Tibial nerve (tissue), 4 donors: ENCODE data around the gene OSER1. TPM values are rescaled to one million over a fixed set of nuclear protein-coding genes. Genes with fewer than 3 reads are reported as not detected.
"Not testable (repeated sequence)": the region's sequence is repeated elsewhere in the genome, so short reads cannot be mapped to it uniquely, and the experiment has no call there.

ENCODE experiments used
- DNase-seq, 2 donors: peaks; one replicate each; pipeline ENCODE4 v3.0.0-alpha.2; 2019; ENCODE audit warnings: low spot score in 2 of 2
- H3K27ac ChIP-seq, 4 donors: fragments of 200-600 bp; sonication (generic) in 3 of 4; one replicate each; pipeline ENCODE4 v1.5.1; 2017 to 2019; ENCODE audit warnings: mild to moderate bottlenecking in 1 of 4
- H3K27me3 ChIP-seq, 2 donors: fragments of 200-600 bp; sonication (generic) in 1 of 2; one replicate each; pipeline versions ENCODE4 v1.5.1 to v1.6.0; 2017 to 2019
- H3K36me3 ChIP-seq, 3 donors: fragments of 200-600 bp; sonication (generic); one replicate each; pipeline ENCODE4 v1.5.1; 2018 to 2019
- H3K4me1 ChIP-seq, 4 donors: fragments of 200-600 bp; sonication (generic) in 3 of 4; one replicate each; pipeline ENCODE4 v1.5.1; 2017 to 2019
- H3K4me3 ChIP-seq, 4 donors: fragments of 200-600 bp; sonication (generic) in 3 of 4; one replicate each; pipeline ENCODE4 v1.5.1; 2017 to 2019; ENCODE audit warnings: mild to moderate bottlenecking in 1 of 4, moderate library complexity in 1 of 4
- H3K9me3 ChIP-seq, 4 donors: fragments of 200-600 bp; sonication (generic) in 3 of 4; one replicate each; pipeline ENCODE4 v1.5.1; 2017 to 2019
- EP300 ChIP-seq, 2 donors: sonication (generic); formaldehyde crosslinking; IDR thresholded peaks; one replicate each; pipeline ENCODE4 v1.6.1; 2017; ENCODE audit warnings: antibody characterized with exemption in 2 of 2, mild to moderate bottlenecking in 1 of 2
- POLR2A ChIP-seq, 2 donors: fragments of 450-650 bp; IDR thresholded peaks; one replicate each; pipeline ENCODE4 v1.6.1; 2017; ENCODE audit warnings: antibody characterized with exemption in 2 of 2, mild to moderate bottlenecking in 2 of 2, moderate library complexity in 2 of 2
- WGBS, 2 donors: methylation state at CpG; one replicate each; pipeline ENCODE4 v1.1.5; 2018; 5-methylcytosine and 5-hydroxymethylcytosine counted together
- total RNA-seq, 4 donors: library from RNA; depleted of rRNA; stranded (reverse); fragments of >200 nt; gene quantifications; one replicate each; pipeline ENCODE4 v1.1.0, GENCODE V29; 2016
- TF ChIP-seq, protein P1 (sequence below), 5 experiments: fragments of 200-600 bp in 3 of 5; fragments of 450-650 bp in 2 of 5; sonication (generic) in 3 of 5; IDR thresholded peaks; one replicate each; pipeline ENCODE4 v1.5.1; 2016 to 2019; ENCODE audit warnings: antibody characterized with exemption in 5 of 5, mild to moderate bottlenecking in 3 of 5, moderate library complexity in 2 of 5

Gene OSER1
- total RNA-seq, 4 donors from 2014 or later, result 31.2 to 47.9 (median 35.3) TPM

DNA sequence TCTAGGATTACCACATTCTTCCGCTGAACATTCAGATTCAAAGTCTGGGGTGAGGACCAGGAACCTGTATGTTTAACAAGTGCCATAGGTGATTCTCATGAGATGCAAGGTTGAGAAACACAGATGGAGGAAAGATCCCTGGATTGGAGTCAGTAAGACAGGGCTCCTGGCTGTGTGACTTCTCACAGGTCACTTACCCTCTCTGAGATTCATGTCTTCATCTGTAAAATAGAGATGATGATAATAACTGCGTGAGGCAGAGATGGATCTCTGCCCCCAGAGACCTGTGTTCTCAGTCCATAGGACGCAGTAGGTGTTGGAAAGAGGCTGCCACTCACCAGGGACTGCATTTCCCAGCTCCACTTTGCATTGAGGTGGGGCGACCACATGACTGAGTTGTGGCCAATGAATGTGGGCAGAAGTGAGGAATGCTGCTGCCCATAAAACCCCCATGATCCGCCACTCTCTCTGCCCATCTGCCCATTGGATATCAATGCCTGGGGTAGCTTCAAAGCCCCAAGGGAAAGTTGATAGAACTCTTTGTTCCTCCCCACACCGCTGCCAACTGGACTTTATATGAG, 23.0 kb upstream of the OSER1 start:
- Histone ChIP-seq H3K27ac (no peak overlapping the region), H3K4me1 (no peaks in the 10 kb centered on the region), H3K36me3 (no peaks in the 10 kb centered on the region), H3K4me3 (no peak overlapping the region), H3K27me3 (no peaks in the 10 kb centered on the region), H3K9me3 (no peaks in the 10 kb centered on the region)
- no peak for DNase-seq
- WGBS, 2 donors, result 84 to 85% methylated on average over 6 of the region's 6 CpGs
- TF ChIP-seq, protein P1, sequence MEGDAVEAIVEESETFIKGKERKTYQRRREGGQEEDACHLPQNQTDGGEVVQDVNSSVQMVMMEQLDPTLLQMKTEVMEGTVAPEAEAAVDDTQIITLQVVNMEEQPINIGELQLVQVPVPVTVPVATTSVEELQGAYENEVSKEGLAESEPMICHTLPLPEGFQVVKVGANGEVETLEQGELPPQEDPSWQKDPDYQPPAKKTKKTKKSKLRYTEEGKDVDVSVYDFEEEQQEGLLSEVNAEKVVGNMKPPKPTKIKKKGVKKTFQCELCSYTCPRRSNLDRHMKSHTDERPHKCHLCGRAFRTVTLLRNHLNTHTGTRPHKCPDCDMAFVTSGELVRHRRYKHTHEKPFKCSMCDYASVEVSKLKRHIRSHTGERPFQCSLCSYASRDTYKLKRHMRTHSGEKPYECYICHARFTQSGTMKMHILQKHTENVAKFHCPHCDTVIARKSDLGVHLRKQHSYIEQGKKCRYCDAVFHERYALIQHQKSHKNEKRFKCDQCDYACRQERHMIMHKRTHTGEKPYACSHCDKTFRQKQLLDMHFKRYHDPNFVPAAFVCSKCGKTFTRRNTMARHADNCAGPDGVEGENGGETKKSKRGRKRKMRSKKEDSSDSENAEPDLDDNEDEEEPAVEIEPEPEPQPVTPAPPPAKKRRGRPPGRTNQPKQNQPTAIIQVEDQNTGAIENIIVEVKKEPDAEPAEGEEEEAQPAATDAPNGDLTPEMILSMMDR (IDR thresholded peaks at IDR 0.05), result no peak
- no peak for TF ChIP-seq EP300 (IDR thresholded peaks at IDR 0.05)
- TF ChIP-seq POLR2A (IDR thresholded peaks at IDR 0.05), result no peak

DNA sequence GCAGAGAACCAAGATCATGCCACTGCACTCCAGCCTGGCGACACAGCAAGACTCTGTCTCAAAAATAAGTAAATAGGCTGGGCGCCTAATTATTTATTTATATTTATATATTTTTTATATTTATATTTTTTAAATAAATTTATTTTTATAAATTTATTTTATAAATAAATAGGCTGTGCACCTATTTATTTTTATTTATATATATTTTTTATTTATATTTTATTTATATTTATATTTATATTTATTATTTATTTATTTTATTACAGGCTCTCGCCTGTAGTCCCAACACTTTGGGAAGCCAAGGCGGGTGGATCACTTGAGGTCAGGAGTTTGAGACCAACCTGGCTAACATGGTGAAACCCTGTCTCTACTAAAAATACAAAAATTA, 21.9 kb upstream of the OSER1 start:
- WGBS, 2 donors, result 94 to 98% methylated on average over 4 of the region's 4 CpGs
- not testable (repeated sequence) for H3K9me3 ChIP-seq, H3K27me3 ChIP-seq, H3K4me3 ChIP-seq, H3K4me1 ChIP-seq, H3K36me3 ChIP-seq, DNase-seq, H3K27ac ChIP-seq

DNA sequence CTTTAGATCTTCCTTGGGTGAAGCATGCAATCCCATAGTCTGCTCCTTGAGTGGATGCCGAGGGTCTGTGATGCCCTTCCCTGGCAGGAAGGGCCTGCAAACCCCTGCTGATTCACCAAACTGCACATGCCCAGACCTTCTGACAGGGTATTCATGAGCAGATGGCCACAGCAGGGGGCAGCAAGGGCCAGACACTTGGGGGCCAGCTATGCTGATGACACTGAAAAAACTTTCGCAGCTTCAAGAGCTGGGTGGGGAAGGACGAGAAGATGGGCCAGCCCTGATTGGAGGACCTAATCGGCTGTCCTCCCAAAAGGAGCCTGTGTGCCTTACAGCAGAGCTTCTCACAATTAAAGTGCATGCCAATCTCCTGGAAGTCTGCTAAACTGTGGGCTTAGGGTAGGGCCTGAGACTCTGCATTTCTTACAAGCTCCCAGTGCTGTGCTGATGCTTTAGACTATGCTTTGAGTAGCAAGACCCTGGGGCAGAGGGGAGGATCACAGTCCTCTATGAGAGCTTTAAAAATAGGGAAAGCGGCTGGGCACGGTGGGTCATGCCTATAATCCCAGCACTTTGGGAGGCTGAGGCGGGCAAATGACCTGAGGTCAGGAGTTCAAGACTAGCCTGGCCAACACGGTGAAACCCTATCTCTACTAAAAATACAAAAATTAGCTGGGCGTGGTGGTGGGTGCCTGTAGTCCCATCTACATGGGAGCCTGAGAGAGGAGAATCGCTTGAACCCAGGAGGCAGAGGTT, 21.3 kb upstream of the OSER1 start:
- H3K27ac ChIP-seq, result no peak overlapping the region

DNA sequence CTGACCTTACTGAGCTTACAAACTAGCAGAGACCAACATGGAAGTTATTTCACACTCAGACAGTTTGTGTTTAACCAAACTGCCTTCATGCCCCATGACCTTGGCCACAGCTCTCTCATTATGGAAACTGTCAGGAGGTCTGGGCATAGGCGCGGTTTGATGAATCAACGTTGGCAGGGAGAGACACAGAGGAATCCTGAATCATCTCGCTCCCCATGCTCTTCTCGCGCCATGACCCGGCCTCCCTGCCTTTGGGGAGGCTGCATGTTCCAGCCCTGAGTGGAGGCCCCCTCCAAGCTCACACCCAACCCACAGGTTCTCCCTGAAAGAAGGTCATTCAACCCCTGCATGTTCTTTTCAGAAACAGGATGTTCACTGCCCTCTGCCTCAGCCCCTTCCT, 20.6 kb upstream of the OSER1 start:
- TF ChIP-seq POLR2A (IDR thresholded peaks at IDR 0.05) (no peak), EP300 (IDR thresholded peaks at IDR 0.05) (no peak)
- Histone ChIP-seq H3K4me3 (no peak overlapping the region), H3K27me3 (no peaks in the 10 kb centered on the region), H3K9me3 (no peaks in the 10 kb centered on the region), H3K36me3 (peaks cover 0 to 1% (median 0%) of the 10 kb centered on the region in 3 donors), H3K27ac (no peak overlapping the region), H3K4me1 (no peaks in the 10 kb centered on the region)
- no peak for DNase-seq
- 72 to 82% methylated on average over 7 of the region's 7 CpGs for WGBS, 2 donors

More for the DNA sequence above, 21.3 kb upstream of the OSER1 start:
- TF ChIP-seq POLR2A (IDR thresholded peaks at IDR 0.05) (no peak), EP300 (IDR thresholded peaks at IDR 0.05) (no peak)
- TF ChIP-seq, protein P1 (IDR thresholded peaks at IDR 0.05), result no peak
- Histone ChIP-seq H3K36me3 (no peaks in the 10 kb centered on the region), H3K4me1 (no peaks in the 10 kb centered on the region), H3K4me3 (no peak overlapping the region), H3K9me3 (no peaks in the 10 kb centered on the region), H3K27me3 (no peaks in the 10 kb centered on the region)
- no peak for DNase-seq
- WGBS, 2 donors, result 64 to 65% methylated on average over 10 of the region's 10 CpGs

DNA sequence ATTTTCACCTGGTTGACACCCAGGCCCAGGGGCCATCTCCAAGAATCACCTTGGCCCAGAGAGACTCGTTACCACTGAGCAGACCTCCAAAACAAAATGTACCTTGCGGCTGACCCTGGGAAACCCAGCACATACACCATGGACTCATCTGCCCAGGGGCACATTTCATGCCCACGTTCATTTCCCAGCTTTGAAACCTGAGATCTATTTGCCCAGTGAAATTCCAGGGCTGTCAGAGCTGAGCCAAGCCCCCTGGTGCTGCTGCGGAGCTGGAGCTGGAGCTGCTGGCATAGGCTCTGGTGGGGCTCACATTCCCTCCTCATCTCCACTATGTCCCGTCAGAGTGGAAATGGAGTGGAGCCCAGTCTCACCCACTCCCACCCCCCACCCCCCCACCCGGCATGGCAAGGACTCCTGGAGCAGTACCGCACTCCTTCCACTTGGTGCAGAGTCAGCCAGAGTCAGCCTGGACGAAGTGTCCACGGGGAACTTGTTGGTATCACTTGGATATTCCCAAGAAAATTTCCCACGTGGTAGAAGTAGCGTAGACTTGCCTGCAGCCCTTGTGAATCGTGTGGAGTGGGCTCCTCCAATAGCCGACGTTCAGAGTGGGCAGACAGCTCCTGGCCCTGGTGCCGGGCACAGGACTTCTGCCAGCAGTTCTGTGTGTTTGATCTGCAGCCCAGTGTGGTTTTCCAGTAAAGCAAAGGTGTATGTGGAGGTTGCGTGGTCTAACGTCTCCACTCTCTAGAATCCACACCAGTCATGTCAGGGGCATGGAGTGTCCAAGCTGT, 18.1 kb upstream of the OSER1 start:
- TF ChIP-seq, protein P1 (IDR thresholded peaks at IDR 0.05), result no peak
- TF ChIP-seq EP300 (IDR thresholded peaks at IDR 0.05) (no peak), POLR2A (IDR thresholded peaks at IDR 0.05) (no peak)
- no peak overlapping the region for H3K4me3 ChIP-seq
- no peak overlapping the region for H3K27ac ChIP-seq
- no peaks in the 10 kb centered on the region for H3K27me3 ChIP-seq
- 69 to 75% methylated on average over 17 of the region's 17 CpGs for WGBS, 2 donors
- H3K9me3 ChIP-seq, result no peaks in the 10 kb centered on the region
- DNase-seq, result no peak
- H3K36me3 ChIP-seq, result peaks cover 0 to 14% (median 0%) of the 10 kb centered on the region in 3 donors
- no peaks in the 10 kb centered on the region for H3K4me1 ChIP-seq

DNA sequence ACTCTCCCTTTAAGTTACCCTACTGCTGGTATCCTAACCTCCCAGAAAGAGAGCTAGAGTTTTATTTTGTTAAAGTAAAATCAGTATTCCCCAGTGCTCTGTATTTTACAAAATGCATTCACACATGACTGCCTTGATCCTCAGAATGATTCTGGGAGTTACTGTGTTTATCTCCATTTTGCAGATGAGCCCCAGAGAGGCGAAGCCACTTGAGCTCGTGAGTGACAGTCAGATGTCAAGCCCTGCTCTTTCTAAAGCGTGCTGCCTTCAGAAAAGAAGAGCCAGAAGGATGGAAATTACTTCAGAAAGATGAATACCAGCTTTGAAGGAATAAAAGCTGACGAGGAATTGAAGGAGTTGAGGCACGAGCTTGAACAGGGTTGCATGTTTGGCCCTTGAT, 14.1 kb upstream of the OSER1 start:
- 86 to 89% methylated on average over 5 of the region's 5 CpGs for WGBS, 2 donors
- DNase-seq, result no peak

More for the DNA sequence above, 14.1 kb upstream of the OSER1 start:
- no peaks in the 10 kb centered on the region for H3K9me3 ChIP-seq
- H3K4me1 ChIP-seq, result no peaks in the 10 kb centered on the region
- peaks cover 0 to 29% (median 0%) of the 10 kb centered on the region in 3 donors for H3K36me3 ChIP-seq
- H3K27ac ChIP-seq, result no peak overlapping the region
- no peak overlapping the region for H3K4me3 ChIP-seq
- H3K27me3 ChIP-seq, result no peaks in the 10 kb centered on the region
- TF ChIP-seq, protein P1 (IDR thresholded peaks at IDR 0.05), result no peak
- TF ChIP-seq EP300 (IDR thresholded peaks at IDR 0.05), result no peak
- TF ChIP-seq POLR2A (IDR thresholded peaks at IDR 0.05), result no peak
